Stimulated activated CD8-positive, alpha-beta memory T cell treated with anti-CD3 and anti-CD28 coated beads, Interleukin-2, amount 100 ng/mL, for 1 hour (primary cell): ENCODE data around the gene AFG3L2.
A peak's percentile ranks its signal among the peaks of the same experiment; 100 is the strongest.
"Not testable (repeated sequence)": the region's sequence is repeated elsewhere in the genome, so short reads cannot be mapped to it uniquely, and the experiment has no call there.

Experiments used
- DNase-seq, 2 donors: peaks; one replicate each; pipeline ENCODE4 v3.0.0-alpha.2; 2020; ENCODE audit warnings: low read depth in 2 of 2

Gene AFG3L2

GRCh38 chr18:12376754-12377555, at the start of gene AFG3L2:
Gene AFG3L2 (minus strand): TSS chr18:12377227. CDS start chr18:12377082, 145 bp downstream.
- peak; percentile 100 for DNase-seq

- DNase-seq, result no peak
These were observed 47.2 kb upstream of the AFG3L2 start for GRCh38 chr18:12424252-12424651.

GRCh38 chr18:12423820-12424219, 46.8 kb upstream of the AFG3L2 start:
- DNase-seq, result no peak

- no peak for DNase-seq
These were observed 46.4 kb upstream of the AFG3L2 start for GRCh38 chr18:12423393-12423792.

GRCh38 chr18:12422936-12423335, 45.9 kb upstream of the AFG3L2 start:
- no peak for DNase-seq

GRCh38 chr18:12421732-12422131, 44.7 kb upstream of the AFG3L2 start:
- DNase-seq, result no peak

- DNase-seq, result no peak
These were observed 43.9 kb upstream of the AFG3L2 start for GRCh38 chr18:12420821-12421421.

- DNase-seq, result no peak
These were observed 40.7 kb upstream of the AFG3L2 start for GRCh38 chr18:12417687-12418086.

GRCh38 chr18:12416098-12416729, 39.2 kb upstream of the AFG3L2 start:
- no peak for DNase-seq

- DNase-seq, result no peak
These were observed 34.4 kb upstream of the AFG3L2 start for GRCh38 chr18:12411456-12411855.

GRCh38 chr18:12410747-12411146, 33.7 kb upstream of the AFG3L2 start:
- not testable (repeated sequence) for DNase-seq

- DNase-seq, result no peak
These were observed 33.1 kb upstream of the AFG3L2 start for GRCh38 chr18:12410081-12410481.

GRCh38 chr18:12409469-12409868, 32.4 kb upstream of the AFG3L2 start:
- DNase-seq, result no peak

- DNase-seq, result no peak
These were observed 31.3 kb upstream of the AFG3L2 start for GRCh38 chr18:12408247-12408869.

GRCh38 chr18:12406371-12407111, 29.5 kb upstream of the AFG3L2 start:
- no peak for DNase-seq

GRCh38 chr18:12405066-12405465, 28.0 kb upstream of the AFG3L2 start:
- DNase-seq, result no peak

GRCh38 chr18:12403601-12404506, 26.8 kb upstream of the AFG3L2 start:
- no peak for DNase-seq

- DNase-seq, result no peak
These were observed 24.9 kb upstream of the AFG3L2 start for GRCh38 chr18:12401881-12402280.

GRCh38 chr18:12399231-12399630, 22.2 kb upstream of the AFG3L2 start:
- no peak for DNase-seq

- no peak for DNase-seq
These were observed 21.6 kb upstream of the AFG3L2 start for GRCh38 chr18:12398625-12399024.

GRCh38 chr18:12397793-12398192, 20.8 kb upstream of the AFG3L2 start:
- DNase-seq, result no peak
